ENCODE measurements around the gene NKAPD1.
"Not testable (repeated sequence)": the region's sequence is repeated elsewhere in the genome, so short reads cannot be mapped to it uniquely, and the experiment has no call there.

Gene NKAPD1

DNA sequence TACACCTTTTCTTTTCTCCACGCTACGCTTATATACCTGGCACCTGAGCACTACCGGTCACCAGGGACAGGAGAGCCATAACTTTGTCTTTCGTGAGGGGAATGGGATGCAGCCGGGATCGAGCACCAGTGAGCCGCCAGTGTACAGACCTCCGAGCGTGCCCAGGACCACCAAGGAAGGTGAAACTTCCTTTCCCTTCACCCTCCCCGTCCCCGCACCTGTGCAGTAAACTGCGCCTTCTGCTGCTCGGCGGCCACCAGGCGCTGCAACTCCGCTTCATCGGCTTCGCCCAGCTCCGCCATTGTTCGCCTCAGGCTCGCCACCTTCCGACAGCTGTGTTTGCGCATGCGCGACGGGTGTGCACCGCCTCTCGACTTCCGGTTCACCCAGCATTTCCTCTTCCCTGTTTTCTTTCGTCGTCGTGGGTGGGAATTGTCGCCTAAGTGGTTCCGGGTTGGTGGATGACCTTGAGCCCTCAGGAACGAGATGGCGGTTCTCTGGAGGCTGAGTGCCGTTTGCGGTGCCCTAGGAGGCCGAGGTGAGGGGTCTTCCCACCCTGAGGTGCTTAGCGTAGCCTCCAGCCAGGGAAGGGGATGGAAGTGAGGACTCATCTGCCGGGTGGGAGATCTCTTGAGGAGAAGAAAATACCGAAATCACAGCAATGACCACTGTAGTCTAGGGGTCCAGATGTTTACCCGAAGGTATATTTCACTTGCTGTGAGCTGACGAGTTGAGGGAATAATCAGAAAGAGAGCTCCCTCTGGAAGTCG lies 12.5 kb downstream of the NKAPD1 start, which contains the start of the genes SDHD and TIMM8B:
Gene SDHD (plus strand): TSS at position 452 of the 770 bp plus-strand sequence. CDS start 35 bp downstream, at position 487.
Gene TIMM8B (minus strand): TSS at position 335 of the 770 bp plus-strand sequence. CDS start 33 bp downstream, at position 302.
- in situ Hi-C loops (cut with HindIII; ENCODE audit: low sequenced_read_pairs) = no loop called here

DNA sequence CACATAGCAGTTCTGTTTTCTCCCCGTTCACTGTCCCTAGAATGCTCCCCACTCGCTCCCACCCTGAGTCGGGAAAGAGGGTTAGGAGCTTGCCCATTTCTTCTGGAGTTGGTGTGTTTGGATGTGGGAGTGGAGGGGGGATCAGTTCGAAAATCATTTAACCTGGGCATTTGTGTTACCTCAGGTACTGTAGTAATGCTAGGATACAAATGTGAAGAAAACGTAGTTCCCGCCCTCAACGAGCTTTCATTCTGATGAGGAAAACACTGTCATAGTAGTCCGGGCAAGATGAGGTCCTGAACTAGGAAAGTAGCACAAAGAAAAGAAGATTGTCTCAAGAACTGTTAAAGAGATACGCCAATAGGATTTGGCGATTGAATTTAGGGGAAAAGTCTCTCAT lies 13.1 kb downstream of the NKAPD1 start:
- in situ Hi-C loops (cut with HindIII; ENCODE audit: low sequenced_read_pairs) = no loop called here

DNA sequence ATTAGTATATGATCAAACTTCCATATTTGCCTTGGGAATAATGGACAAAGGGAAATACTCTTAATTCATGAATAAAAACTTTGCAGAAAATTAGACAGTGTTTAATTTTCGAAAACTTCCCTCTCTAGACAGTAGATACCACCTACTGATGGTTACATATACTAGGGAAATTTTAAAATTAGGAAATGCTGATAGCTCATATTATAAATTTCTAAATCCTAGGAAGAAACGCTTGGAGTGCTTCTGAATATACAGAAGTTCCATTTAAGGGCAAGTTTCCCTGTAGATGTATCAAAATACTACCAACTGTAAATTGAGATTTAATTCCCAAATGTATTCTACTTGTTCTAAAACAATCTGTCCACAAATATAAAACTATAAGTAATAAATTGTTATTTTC lies 21.2 kb downstream of the NKAPD1 start:
- in situ Hi-C loops (cut with HindIII; ENCODE audit: low sequenced_read_pairs) = not testable (repeated sequence)

DNA sequence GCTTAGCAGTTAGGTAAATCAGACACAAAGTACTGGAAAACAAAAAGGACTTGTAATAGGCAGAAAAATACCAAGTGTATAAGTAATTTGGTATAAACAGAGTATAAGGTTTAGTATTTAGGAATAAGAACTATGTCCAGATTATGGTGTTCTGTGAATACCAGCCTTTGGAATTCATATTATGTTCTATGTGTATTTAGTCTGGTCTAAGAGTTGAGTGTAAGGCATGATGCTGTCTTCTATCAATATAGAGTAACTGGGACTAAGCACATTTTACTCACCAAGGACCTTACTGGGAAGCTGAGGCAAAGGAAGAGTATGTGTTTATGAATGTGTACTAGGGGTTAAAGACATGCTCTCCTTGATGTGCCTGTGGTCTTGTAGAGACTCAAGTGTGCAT lies 22.1 kb downstream of the NKAPD1 start:
- in situ Hi-C loops (cut with HindIII; ENCODE audit: low sequenced_read_pairs) = no loop called here

DNA sequence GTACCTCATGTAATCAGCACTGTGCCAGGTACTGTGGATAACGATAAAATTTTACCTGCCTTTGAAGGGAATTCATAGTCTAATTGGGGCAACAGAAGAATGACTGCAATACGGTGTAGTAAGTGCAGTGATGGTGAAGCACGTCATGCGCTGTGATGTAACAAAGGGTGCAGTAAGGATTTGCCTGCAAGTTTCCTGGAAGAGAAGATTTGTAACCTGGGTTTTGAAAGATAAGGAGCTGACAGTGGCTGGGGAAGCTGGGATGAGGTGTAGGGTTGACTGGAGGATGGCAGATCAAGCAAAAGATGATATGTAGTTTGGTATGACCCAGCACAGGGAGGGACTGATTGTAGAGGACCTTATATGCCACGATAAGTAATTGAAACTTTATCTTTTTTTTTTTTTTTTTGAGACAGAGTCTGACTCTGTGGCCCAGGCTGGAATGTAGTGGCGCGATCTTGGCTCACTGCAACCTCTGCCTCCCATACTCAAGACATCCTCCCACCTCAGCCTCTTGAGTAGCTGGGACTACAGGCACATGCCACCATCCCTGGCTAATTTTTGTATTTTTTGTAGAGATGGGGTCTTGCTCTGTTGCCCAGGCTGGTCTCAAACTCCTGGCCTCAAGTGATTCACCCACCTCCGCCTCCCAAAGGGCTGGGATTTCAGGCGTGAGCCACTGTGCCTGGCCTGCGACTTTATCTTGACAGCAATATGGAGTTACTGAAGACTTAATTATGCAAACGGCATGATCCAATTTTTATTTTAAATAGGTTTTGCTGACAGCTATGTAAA lies 23.8 kb downstream of the NKAPD1 start:
- in situ Hi-C loops (cut with HindIII; ENCODE audit: low sequenced_read_pairs) = no loop called here

DNA sequence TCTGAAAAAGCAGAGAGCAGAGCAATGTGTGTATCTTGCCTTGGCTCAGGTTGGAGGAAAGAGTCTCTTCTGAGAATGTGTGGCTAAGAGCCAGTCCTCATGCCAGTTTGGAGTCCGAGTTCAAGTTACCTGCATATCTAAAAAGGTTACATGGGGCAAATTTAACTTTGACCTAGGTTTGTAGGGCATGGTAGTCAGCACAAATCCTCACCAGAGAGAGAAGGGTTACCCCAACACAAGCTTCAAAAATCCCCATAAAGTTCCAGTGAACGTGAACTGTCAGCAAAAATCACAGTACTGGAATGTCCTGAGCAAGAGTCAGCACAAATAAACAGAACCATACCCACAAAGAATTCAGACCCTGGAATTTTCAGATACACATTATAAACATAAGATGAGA lies 26.4 kb downstream of the NKAPD1 start:
- in situ Hi-C loops (cut with HindIII; ENCODE audit: low sequenced_read_pairs) = loop anchor here (5.0 kb wide), 1 partner anchor 77 kb away; the partner anchor contains the start of gene BCO2

DNA sequence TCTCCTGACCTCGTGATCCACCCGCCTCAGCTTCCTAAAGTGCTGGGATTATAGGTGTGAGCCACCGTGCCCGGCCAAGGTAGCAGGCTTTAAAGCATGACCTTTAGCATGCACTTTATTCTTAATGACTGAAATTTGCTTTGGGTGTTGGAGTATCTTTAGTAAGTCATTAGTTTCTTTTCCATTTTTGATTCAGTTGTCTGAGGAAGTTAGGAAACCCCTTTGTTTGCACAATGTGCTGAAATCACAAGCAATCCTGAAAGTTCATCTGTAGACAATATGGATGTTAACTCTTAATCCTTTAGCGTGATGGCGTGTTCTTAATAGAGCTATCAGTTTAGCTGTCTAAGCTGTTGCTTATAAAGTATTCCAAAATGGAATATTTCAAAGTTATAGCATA lies 29.3 kb downstream of the NKAPD1 start:
- in situ Hi-C loops (cut with HindIII; ENCODE audit: low sequenced_read_pairs) = loop anchor here (5.0 kb wide), 1 partner anchor 74 kb away; the partner anchor contains the start of gene BCO2

DNA sequence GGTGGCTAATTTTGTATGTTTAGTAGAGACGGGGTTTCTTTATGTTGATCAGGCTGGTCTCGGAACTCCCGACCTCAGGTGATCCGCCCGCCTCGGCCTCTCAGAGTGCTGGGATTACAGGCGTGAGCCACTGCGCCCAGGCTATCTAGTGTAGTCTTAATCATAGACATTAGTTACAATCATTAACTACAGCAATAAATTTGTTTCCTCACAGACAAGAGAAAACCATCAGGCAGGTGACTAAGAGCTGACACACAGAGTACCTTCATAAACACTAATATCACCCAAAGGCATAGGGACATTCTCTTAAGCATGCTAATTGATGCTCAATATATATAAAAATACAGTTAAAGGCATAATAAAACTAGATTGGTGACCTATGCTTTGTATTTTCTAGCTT lies 32.0 kb downstream of the NKAPD1 start:
- in situ Hi-C loops (cut with HindIII; ENCODE audit: low sequenced_read_pairs) = no loop called here

DNA sequence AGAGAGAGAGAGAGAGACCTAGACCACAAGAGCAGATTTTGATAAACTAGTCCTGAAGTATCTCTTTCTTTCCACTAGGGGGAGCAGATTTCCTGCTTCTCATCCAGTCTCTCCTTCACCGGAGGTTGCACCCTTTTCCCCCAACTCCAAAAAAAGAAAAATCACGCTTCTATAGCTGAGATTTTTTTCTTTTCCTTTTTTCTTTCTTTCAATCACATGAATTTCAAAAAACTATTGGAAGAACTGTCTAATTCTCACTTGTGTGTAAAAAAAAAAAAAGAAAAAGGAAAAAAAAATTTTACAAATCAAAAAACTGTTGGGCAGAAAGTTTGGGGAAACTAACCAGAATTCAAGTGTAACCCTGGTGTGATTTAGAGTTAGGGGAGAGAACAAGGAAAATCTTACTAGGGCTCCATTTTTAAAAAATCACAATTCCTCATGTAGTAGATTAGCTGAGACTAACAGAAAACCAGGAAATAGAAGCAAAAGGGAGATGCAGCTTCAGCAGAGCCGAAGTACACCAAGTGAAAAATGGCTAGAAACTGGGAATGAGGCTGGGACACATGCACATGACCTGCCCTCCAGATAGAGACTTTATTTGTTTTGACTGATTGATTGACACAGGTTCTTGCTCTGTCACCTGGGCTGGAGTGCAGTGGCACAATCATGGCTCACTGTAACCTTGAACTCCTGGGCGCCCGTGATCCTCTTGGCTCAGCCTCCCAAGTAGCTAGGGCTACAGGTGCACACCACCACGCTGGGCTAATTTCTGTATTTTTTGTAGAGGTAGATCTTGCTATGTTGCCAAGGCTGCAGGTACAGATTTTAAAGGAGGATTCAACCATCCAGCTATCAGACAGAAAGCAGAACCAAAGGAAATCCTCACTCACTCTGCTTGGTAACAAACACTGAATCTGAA lies 39.7 kb downstream of the NKAPD1 start:
- in situ Hi-C loops (cut with HindIII; ENCODE audit: low sequenced_read_pairs) = no loop called here

DNA sequence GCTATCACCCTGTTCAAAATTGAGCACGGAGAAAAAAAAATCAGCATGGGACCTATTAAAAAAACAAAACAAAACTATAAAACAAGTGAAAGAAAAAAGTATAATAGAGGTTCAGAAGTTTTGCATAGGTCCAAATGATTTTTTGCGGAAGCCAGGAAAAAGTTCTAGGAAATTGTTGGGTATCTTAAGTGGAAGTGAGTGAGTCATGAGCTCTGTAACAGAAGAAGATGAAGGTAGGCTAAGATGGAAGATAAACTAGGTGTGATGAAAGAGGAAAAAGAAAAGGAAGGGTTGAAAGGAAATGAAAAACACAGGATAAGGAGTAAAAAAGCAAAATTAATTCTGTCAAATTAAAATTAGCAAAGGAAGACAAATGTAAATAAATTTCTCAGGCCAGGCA lies 40.4 kb downstream of the NKAPD1 start:
- in situ Hi-C loops (cut with HindIII; ENCODE audit: low sequenced_read_pairs) = no loop called here

DNA sequence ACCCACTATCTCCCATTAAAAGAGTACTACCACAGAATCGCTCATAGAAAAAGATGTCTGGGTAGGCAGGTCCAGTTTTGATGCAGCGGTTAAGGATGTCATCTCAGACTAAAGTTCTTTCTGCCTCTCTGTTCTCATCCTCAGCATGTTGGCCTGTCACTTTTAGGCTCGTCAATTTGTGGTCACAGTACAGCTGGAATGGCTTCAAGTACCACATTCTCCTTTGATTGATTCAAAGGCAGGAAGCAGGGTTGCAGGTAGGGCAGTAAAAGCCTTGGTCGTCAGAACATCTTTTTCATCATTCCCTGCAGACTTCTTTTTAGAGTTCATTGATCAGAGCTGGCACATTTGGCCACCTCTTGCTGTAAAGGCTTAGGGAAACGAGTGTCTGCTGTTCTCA lies 41.3 kb downstream of the NKAPD1 start:
- in situ Hi-C loops (cut with HindIII; ENCODE audit: low sequenced_read_pairs) = no loop called here

DNA sequence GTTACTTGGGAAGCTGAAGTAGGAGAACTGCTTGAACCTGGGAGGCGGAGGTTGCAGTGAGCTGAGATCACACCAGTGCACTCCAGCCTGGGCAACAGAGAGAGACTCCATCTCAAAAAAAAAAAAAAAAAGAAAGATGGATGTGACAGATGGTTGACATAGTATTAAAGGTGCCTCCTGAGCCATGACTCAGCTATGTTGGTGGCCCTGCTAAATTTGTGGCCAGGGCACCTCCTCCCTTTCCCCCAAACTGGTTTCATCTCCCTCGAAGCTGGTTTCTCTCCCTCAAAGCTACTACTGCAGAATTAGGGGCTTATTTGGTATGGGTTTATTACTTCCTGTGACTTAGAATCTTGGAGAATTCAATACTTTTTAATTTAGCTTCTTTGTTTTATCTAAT lies 44.1 kb downstream of the NKAPD1 start:
- in situ Hi-C loops (cut with HindIII; ENCODE audit: low sequenced_read_pairs) = no loop called here

DNA sequence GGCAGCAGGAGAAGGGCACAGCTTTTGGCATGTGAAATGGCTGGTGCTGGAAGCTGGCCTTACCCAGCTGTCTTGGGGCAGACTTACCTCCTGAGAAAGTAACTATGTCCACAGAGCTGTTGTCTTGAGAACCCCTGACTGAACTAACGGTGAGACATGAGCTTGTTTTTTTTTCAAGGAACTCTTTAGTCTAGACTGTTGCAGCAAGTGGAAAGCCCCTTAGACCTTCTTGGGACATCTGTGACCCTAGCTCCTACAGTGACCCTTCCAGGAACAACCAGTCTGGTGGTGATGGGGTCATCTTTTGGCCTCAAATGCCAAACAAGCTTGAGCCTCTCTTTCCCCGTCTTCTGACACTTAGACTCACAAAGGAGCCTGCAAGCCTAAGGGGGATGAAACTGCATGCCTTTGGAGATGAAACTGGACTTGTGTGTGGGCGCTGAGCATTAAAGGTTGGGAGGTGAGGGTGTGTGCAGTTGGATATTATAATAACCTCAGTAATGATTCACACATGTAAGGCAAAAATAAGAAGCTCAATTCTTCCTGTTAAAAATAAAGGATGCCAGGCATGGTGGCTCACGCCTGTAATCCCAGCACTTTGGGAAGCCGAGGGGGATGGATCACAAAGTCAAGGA lies 48.0 kb downstream of the NKAPD1 start:
- in situ Hi-C loops (cut with HindIII; ENCODE audit: low sequenced_read_pairs) = no loop called here

DNA sequence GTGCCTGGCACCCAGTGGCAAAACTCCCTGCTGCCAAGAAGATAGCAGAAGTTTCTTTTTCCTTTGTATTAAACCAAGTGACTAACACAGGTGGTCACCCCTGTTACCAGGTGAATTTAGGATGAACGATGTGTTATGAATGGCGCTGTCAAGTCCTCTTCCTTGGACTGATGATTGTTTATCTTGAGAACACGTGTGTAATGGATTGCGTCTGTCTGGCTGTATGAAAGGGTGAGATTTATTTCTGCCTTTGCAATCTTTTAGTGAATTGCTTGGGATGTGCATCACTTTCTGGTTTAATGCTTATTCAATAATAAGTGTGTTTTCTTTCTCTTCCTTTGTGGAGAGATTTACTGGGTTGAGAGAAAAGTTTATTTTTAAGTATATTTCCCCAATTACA lies 49.0 kb downstream of the NKAPD1 start:
- in situ Hi-C loops (cut with HindIII; ENCODE audit: low sequenced_read_pairs) = no loop called here

DNA sequence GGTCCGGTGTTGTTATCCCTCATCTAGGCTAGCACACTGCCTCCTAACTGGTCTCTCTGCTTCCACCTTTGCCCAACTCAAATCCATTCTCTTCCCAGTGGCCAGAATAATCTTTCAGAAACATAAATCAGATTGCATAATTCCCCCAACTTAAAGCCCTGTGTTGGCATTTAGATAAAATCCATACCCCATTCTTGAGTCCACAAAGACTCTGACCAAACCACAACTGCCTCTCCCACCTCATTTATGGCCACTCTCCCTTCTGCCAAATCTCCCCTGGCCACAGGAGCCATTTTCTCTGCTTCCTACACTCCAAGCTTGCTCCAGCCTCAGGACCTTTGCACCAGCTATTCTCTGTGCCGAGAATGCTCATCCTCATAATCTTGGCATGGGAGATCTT lies 53.0 kb downstream of the NKAPD1 start:
- in situ Hi-C loops (cut with HindIII; ENCODE audit: low sequenced_read_pairs) = no loop called here

DNA sequence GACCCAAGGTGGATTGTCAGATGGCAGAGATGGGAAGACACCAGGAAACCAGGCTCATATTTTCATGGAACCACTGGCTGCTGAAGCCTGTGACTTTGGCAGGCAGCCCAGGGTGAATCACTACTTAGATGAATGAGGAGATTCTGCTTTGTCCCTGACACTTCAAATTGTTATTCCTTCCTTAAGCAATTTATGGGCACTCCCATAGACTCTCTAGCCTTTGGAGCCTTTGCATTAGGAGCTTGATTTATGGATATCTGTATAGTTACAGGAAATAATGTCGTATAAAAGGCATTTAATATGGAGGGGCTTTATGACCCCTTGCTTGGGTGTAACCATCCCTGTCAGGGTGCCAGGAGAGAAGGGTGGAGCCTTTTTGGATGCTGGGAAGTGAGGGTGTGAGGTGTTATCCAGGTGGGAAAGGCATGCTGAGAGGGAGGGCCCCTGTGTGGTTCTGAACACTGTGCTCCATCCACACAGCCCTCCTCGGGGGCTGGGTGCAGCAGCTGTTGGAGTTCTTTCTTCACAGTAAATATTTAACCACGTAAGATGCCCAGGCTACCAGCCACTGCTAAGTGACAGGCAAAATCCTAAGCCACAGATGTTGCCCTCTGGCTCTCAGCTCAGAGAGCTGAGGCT lies 54.5 kb downstream of the NKAPD1 start:
- in situ Hi-C loops (cut with HindIII; ENCODE audit: low sequenced_read_pairs) = no loop called here

DNA sequence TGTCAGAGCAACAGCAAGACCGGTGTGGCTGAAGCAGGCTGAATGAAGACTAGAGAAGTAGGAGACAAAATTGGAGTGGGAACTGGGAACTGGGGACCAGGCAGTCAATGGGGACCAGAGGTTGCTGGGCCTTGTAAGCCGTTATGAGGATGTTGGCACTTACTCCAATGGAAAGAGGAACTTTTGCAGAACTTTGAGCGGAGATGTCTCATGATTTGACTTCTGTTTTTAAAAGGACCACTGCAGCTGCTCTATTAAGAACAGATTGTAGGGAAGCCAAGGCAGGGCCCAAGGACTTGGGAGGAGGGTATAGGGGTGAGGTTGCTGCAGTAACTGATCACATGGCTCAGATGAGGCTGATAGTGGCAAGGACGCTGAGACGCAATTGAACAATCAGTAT lies 55.6 kb downstream of the NKAPD1 start:
- in situ Hi-C loops (cut with HindIII; ENCODE audit: low sequenced_read_pairs) = no loop called here

DNA sequence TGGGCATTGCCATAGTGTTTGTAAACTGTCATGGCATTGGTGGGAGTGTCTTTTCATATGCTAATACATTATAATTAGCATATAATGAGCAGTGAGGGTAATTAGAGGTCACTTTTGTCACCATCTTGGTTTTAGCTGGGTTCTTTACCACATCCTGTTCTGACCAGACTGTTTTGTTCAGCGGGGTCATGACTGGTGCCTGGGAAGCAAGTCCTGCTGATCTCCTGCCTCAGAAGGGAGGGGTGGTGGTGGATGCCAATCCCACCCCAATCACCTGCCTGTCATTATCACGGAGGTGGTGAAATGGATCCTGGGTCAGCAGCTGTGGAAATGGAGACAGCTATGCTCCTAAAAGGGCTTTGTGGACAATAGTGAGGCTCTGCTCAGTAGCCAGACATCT lies 58.6 kb downstream of the NKAPD1 start:
- in situ Hi-C loops (cut with HindIII; ENCODE audit: low sequenced_read_pairs) = no loop called here

DNA sequence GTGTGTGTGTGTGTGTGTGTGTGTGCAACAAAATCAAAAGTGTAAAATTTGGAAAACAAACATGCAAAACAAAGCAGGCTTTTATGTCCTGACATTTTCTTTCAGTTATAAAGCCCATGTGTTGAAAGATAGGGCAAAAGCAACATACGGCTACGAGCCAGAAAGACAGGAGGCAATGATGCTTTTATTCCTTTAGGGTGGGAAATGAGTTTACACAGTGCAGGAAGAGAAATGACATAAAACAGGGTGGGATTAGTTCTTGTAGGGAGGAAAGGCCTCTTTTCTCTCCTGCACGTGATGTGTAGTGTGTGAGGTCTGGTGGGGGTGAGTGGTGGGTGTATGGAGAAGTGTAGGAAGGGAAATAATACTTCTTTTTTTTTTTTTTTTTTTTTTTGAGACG lies 60.4 kb downstream of the NKAPD1 start:
- in situ Hi-C loops (cut with HindIII; ENCODE audit: low sequenced_read_pairs) = no loop called here

All from endothelial cell of hepatic sinusoid (primary cell).